Endodermal cell (in vitro differentiated cells): ENCODE measurements around the gene MPP2. TPM values are rescaled to one million over a fixed set of nuclear protein-coding genes. Genes with fewer than 3 reads are reported as not detected.

Experiments used
- DNase-seq: peaks from one replicate; pipeline ENCODE4 v3.0.0-alpha.2; 2017
- H3K27ac ChIP-seq: 2 replicates; pipeline ENCODE4 v1.5.1; 2013; ENCODE audit warnings: mild to moderate bottlenecking, low read depth, low read length, moderate library complexity
- H3K27me3 ChIP-seq: 2 replicates; pipeline ENCODE4 v1.6.1; 2013; ENCODE audit warnings: mild to moderate bottlenecking, low read length, moderate library complexity; ENCODE audit not compliant: insufficient read depth, control insufficient read depth, poor library complexity, severe bottlenecking
- H3K36me3 ChIP-seq: 2 replicates; pipeline ENCODE4 v1.7.0; 2013; ENCODE audit warnings: mild to moderate bottlenecking, low read length, moderate library complexity; ENCODE audit not compliant: control insufficient read depth, insufficient read depth
- H3K4me1 ChIP-seq: one replicate; pipeline ENCODE4 v1.7.0; 2013; ENCODE audit warnings: low read length; ENCODE audit not compliant: control insufficient read depth, insufficient read depth
- H3K4me3 ChIP-seq: 2 replicates; pipeline ENCODE4 v1.5.1; 2013; ENCODE audit warnings: mild to moderate bottlenecking, low read length, moderate library complexity
- H3K9ac ChIP-seq: 2 replicates; pipeline ENCODE4 v1.6.1; 2013; ENCODE audit warnings: mild to moderate bottlenecking, low read length, moderate library complexity; ENCODE audit not compliant: poor library complexity, severe bottlenecking; ENCODE audit errors: extremely low read depth
- H3K9me3 ChIP-seq: 2 replicates; pipeline ENCODE4 v1.6.1; 2013; ENCODE audit warnings: mild to moderate bottlenecking, low read length, moderate library complexity; ENCODE audit not compliant: control insufficient read depth
- H3K27ac Mint-ChIP-seq: 2 replicates; pipeline ENCODE4 v1.8.0; 2020; ENCODE audit warnings: mixed read lengths
- H3K27me3 Mint-ChIP-seq: 2 replicates; pipeline ENCODE4 v1.8.0; 2021; ENCODE audit warnings: mild to moderate bottlenecking, mixed read lengths; ENCODE audit not compliant: insufficient read depth
- H3K36me3 Mint-ChIP-seq: 2 replicates; pipeline ENCODE4 v1.8.0; 2020; ENCODE audit warnings: low read depth, mixed read lengths
- H3K4me1 Mint-ChIP-seq: 2 replicates; pipeline ENCODE4 v1.8.0; 2020; ENCODE audit warnings: mixed read lengths
- H3K4me3 Mint-ChIP-seq: 2 replicates; pipeline ENCODE4 v1.8.0; 2020; ENCODE audit warnings: mild to moderate bottlenecking, moderate library complexity, mixed read lengths
- H3K9me3 Mint-ChIP-seq: 2 replicates; pipeline ENCODE4 v1.8.0; 2020; ENCODE audit warnings: mild to moderate bottlenecking, mixed read lengths
- WGBS, 2 experiments: methylation state at CpG; one replicate each; pipeline versions ENCODE4 v1.1.5 to v1.1.7; 2013; ENCODE audit warnings: missing lambda C conversion rate in 2 of 2, mixed read lengths in 1 of 2; ENCODE audit not compliant: insufficient coverage in 1 of 2, insufficient read length in 1 of 2; 5-methylcytosine and 5-hydroxymethylcytosine counted together
- total RNA-seq, 2 donors: library from RNA; stranded (reverse); fragmentation: NEBNext Ultra II Directional in 1 of 2; extraction: Animal tissue kit (Norgen Biotek cat#: 25700) in 1 of 2; gene quantifications; 2 replicates in 1 of 2; 3 replicates in 1 of 2; pipeline ENCODE4 v1.2.1, GENCODE V29; 2021
- TF ChIP-seq, protein P1 (sequence below): fragments of 200-600 bp; sonication (generic); conservative IDR thresholded peaks from 2 replicates; pipeline ENCODE4 v1.5.0; 2021; ENCODE audit warnings: antibody characterized with exemption, mild to moderate bottlenecking

MPP2 gene
- total RNA-seq, 2 donors from 2014 or later = 16.2 to 18.3 TPM

DNA sequence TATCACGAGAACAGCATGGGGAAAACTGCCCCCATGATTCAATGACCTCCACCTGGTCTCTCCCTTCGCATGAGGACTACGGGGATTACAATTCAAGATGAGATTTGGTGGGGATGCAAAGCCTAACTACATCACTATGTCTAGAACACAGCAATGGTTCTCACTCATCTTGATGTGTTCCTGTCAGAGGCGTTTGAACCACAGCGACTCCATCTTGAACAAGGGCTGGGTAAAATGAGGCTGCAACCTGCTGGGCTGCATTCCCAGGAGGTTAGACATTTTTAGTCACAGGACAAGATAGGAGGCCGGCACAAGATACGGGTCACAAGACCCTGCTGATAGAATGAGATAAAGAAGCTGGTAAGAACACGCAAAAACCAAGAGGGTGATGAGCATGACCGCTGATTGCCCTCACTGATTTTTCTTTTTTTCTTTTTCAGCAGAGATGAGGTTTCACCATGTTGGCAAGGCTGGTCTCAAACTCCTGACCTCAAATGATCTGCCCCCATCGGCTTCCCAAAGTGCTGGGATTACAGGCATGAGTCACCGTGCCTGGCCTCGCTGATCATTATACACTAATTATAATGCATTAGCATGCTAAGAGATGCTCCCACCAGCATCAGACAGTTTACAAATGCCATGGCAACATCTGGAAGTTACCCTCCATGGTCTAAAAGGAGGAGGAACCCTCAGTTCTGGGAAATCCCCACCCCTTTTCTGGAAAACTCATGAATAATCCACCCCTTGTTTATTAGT, 37.9 kb upstream of the MPP2 start:
- peak; percentile 47 for DNase-seq
- no peak overlapping the region for H3K9ac ChIP-seq
- Mint-ChIP-seq H3K27ac (no peak overlapping the region), H3K36me3 (no peaks in the 10 kb centered on the region), H3K27me3 (peaks cover 13% of the 10 kb centered on the region), H3K4me3 (no peak overlapping the region), H3K9me3 (no peaks in the 10 kb centered on the region), H3K4me1 (peaks cover 2% of the 10 kb centered on the region)
- 84 to 98% methylated on average over 5 to 12 of the region's 12 CpGs for WGBS, 2 experiments
- peaks cover under 1% of the 10 kb centered on the region for H3K27me3 ChIP-seq
- no peaks in the 10 kb centered on the region for H3K9me3 ChIP-seq
- TF ChIP-seq, protein P1, sequence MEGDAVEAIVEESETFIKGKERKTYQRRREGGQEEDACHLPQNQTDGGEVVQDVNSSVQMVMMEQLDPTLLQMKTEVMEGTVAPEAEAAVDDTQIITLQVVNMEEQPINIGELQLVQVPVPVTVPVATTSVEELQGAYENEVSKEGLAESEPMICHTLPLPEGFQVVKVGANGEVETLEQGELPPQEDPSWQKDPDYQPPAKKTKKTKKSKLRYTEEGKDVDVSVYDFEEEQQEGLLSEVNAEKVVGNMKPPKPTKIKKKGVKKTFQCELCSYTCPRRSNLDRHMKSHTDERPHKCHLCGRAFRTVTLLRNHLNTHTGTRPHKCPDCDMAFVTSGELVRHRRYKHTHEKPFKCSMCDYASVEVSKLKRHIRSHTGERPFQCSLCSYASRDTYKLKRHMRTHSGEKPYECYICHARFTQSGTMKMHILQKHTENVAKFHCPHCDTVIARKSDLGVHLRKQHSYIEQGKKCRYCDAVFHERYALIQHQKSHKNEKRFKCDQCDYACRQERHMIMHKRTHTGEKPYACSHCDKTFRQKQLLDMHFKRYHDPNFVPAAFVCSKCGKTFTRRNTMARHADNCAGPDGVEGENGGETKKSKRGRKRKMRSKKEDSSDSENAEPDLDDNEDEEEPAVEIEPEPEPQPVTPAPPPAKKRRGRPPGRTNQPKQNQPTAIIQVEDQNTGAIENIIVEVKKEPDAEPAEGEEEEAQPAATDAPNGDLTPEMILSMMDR = no peak
- H3K4me1 ChIP-seq = no peaks in the 10 kb centered on the region
- H3K36me3 ChIP-seq = no peaks in the 10 kb centered on the region
- no peak overlapping the region for H3K27ac ChIP-seq
- H3K4me3 ChIP-seq = no peak overlapping the region

DNA sequence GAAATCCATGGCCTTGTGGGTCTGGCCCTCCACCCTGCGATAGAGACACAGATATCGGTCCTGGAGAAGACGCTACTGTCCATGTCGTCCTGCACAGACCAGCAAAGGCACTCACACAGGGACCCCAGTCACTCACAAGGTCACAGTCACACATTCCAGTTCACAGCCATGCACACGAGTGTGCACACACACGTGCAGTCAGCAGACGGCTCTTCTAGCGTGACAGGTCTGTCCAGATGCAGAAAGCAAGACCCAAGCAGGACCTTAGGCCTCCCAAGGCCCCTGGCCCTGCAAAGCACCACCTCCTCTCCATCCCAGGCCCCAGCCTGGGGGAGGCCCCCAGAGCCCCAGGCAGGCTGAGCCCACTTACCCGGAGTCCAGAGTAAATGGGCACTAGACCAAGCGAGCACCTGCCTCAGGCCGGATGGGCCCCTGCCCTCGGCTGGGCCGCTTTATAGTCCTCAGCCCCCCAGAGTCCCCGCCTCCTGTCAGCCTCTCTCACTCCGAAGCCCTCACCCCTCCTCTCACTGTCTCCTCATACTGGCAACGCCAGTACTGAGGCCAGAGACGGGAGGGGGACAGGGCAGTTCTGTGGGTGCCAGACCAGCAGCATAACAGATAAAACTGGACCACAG, 34.8 kb upstream of the MPP2 start, which contains the start of gene PPY:
TSS of gene PPY (minus strand) at position 426 of the 635 bp plus-strand sequence. CDS start 822 bp downstream, outside the sequence.
- H3K9me3 ChIP-seq = no peaks in the 10 kb centered on the region
- peaks cover 30% of the 10 kb centered on the region for H3K27me3 Mint-ChIP-seq
- no peak within 1 kb of the TSS for H3K4me3 ChIP-seq
- H3K36me3 Mint-ChIP-seq = no peaks in the 10 kb centered on the region
- H3K4me1 ChIP-seq = no peaks in the 10 kb centered on the region
- peak; percentile 59 for DNase-seq
- no peaks in the 10 kb centered on the region for H3K36me3 ChIP-seq
- no peak within 1 kb of the TSS for H3K27ac Mint-ChIP-seq
- TF ChIP-seq, protein P1 = no peak
- no peak within 1 kb of the TSS for H3K4me3 Mint-ChIP-seq
- H3K9ac ChIP-seq = no peak within 1 kb of the TSS
- H3K4me1 Mint-ChIP-seq = peaks cover 2% of the 10 kb centered on the region
- WGBS, 2 experiments = 84 to 88% methylated on average over 7 to 17 of the region's 17 CpGs
- no peak within 1 kb of the TSS for H3K27ac ChIP-seq
- H3K9me3 Mint-ChIP-seq = no peaks in the 10 kb centered on the region
- peaks cover 27% of the 10 kb centered on the region for H3K27me3 ChIP-seq

DNA sequence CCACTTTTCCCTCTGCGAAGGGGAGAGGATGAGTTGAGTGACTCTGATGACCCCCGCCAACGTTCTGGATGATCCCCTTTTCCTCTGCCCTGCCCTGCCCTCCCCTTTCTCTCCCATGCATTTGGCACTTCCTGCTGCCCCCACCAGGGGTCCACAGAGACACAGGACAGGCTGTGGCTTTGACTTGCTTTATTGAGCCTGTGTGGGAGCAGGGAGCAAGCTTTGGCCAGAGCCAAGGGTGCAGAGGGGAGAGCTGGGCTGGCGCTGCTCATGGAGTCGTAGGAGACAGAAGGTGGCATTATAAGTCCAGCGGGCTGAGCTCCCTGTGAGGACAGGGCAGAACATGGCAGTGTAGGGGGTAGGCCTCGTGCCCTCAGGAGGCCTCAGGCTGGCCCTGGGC, 33.3 kb upstream of the MPP2 start:
- Mint-ChIP-seq H3K4me1 (peaks cover 2% of the 10 kb centered on the region), H3K4me3 (no peak overlapping the region), H3K36me3 (no peaks in the 10 kb centered on the region), H3K27me3 (peaks cover 40% of the 10 kb centered on the region), H3K27ac (no peak overlapping the region), H3K9me3 (no peaks in the 10 kb centered on the region)
- TF ChIP-seq, protein P1 = peak; percentile 82
- Histone ChIP-seq H3K27ac (no peak overlapping the region), H3K4me3 (no peak overlapping the region), H3K27me3 (peaks cover 29% of the 10 kb centered on the region), H3K9ac (no peak overlapping the region), H3K4me1 (no peaks in the 10 kb centered on the region), H3K9me3 (no peaks in the 10 kb centered on the region), H3K36me3 (no peaks in the 10 kb centered on the region)
- 55% methylated on average over 7 of the region's 7 CpGs; no CpG with 5 or more reads in 1 of the 2 experiments for WGBS, 2 experiments
- DNase-seq = peak; percentile 96
